Hepatocyte (in vitro differentiated cells): ENCODE data around the gene NSUN3. TPM values are rescaled to one million over a fixed set of nuclear protein-coding genes. Genes with fewer than 3 reads are reported as not detected.
A peak's percentile ranks its signal among the peaks of the same experiment; 100 is the strongest.

Experiments
- DNase-seq: peaks from one replicate; pipeline ENCODE4 v3.0.0-alpha.2; 2016; ENCODE audit warnings: low spot score
- H2AFZ ChIP-seq: fragments of 200-600 bp; sonication (generic); 2 replicates; pipeline ENCODE4 v1.6.0; 2016; ENCODE audit warnings: antibody characterized with exemption, mild to moderate bottlenecking
- H3K27ac ChIP-seq: fragments of 200-600 bp; sonication (generic); 2 replicates; pipeline ENCODE4 v1.5.1; 2016; ENCODE audit warnings: mild to moderate bottlenecking
- H3K27me3 ChIP-seq: fragments of 200-600 bp; sonication (generic); 2 replicates; pipeline ENCODE4 v1.6.1; 2016
- H3K36me3 ChIP-seq: fragments of 200-600 bp; sonication (generic); replicated peaks from 2 replicates; pipeline ENCODE4 v1.5.1; 2016; ENCODE audit warnings: low read depth; ENCODE audit not compliant: insufficient read depth
- H3K4me1 ChIP-seq: fragments of 200-600 bp; sonication (generic); 2 replicates; pipeline ENCODE4 v1.5.1; 2016; ENCODE audit warnings: mild to moderate bottlenecking, moderate library complexity; ENCODE audit not compliant: insufficient read depth
- H3K4me2 ChIP-seq: fragments of 200-600 bp; sonication (generic); 2 replicates; pipeline ENCODE4 v1.6.0; 2016
- H3K4me3 ChIP-seq: fragments of 200-600 bp; sonication (generic); 2 replicates; pipeline ENCODE4 v1.5.1; 2016; ENCODE audit warnings: mild to moderate bottlenecking
- H3K79me2 ChIP-seq: fragments of 200-600 bp; sonication (generic); 2 replicates; pipeline ENCODE4 v1.6.0; 2017; ENCODE audit warnings: mild to moderate bottlenecking
- H3K9me2 ChIP-seq: fragments of 200-600 bp; sonication (generic); replicated peaks from 2 replicates; pipeline ENCODE4 v1.6.0; 2017; ENCODE audit warnings: mild to moderate bottlenecking; ENCODE audit not compliant: insufficient read depth
- H3K9me3 ChIP-seq: fragments of 200-600 bp; sonication (generic); 2 replicates; pipeline ENCODE4 v1.5.1; 2016; ENCODE audit warnings: low read depth, mild to moderate bottlenecking
- H4K20me1 ChIP-seq: fragments of 200-600 bp; sonication (generic); 2 replicates; pipeline ENCODE4 v1.6.0; 2016; ENCODE audit warnings: mild to moderate bottlenecking; ENCODE audit not compliant: insufficient read depth, poor library complexity, severe bottlenecking
- CTCF ChIP-seq: fragments of 200-600 bp; sonication (generic); IDR thresholded peaks from 2 replicates; pipeline ENCODE4 v1.5.1; 2016; ENCODE audit warnings: antibody characterized with exemption, mild to moderate bottlenecking; ENCODE audit not compliant: poor library complexity
- EZH2 ChIP-seq: fragments of 200-600 bp; sonication (generic); IDR thresholded peaks from 2 replicates; pipeline ENCODE4 v1.6.1; 2016; ENCODE audit warnings: antibody characterized with exemption, mild to moderate bottlenecking, borderline replicate concordance
- EZH2phosphoT487 ChIP-seq: fragments of 200-600 bp; sonication (generic); IDR thresholded peaks from one replicate; pipeline ENCODE4 v1.6.1; 2018; ENCODE audit warnings: antibody characterized with exemption, mild to moderate bottlenecking, low read depth, moderate library complexity; ENCODE audit not compliant: unreplicated experiment, severe bottlenecking
- WGBS: methylation state at CpG from one replicate; pipeline ENCODE4 v1.1.6; 2016; ENCODE audit warnings: low lambda C conversion rate; ENCODE audit errors: missing lambda C conversion rate; 5-methylcytosine and 5-hydroxymethylcytosine counted together
- polyA plus RNA-seq: library from polyadenylated mRNA; unstranded; fragments of >200 nt; fragmentation: Nextera tagmentation; extraction: Ambion mirVana; gene quantifications from 2 replicates; pipeline ENCODE4 v1.2.1, GENCODE V29; 2016
- total RNA-seq: library from RNA; depleted of rRNA; stranded (reverse); fragments of >200 nt; gene quantifications from 2 replicates; pipeline ENCODE4 v1.2.3, GENCODE V29; 2014

Gene NSUN3
- 9.0 and 9.6 TPM in 2 replicates for total RNA-seq
- polyA plus RNA-seq: 4.5 and 5.6 TPM in 2 replicates

DNA sequence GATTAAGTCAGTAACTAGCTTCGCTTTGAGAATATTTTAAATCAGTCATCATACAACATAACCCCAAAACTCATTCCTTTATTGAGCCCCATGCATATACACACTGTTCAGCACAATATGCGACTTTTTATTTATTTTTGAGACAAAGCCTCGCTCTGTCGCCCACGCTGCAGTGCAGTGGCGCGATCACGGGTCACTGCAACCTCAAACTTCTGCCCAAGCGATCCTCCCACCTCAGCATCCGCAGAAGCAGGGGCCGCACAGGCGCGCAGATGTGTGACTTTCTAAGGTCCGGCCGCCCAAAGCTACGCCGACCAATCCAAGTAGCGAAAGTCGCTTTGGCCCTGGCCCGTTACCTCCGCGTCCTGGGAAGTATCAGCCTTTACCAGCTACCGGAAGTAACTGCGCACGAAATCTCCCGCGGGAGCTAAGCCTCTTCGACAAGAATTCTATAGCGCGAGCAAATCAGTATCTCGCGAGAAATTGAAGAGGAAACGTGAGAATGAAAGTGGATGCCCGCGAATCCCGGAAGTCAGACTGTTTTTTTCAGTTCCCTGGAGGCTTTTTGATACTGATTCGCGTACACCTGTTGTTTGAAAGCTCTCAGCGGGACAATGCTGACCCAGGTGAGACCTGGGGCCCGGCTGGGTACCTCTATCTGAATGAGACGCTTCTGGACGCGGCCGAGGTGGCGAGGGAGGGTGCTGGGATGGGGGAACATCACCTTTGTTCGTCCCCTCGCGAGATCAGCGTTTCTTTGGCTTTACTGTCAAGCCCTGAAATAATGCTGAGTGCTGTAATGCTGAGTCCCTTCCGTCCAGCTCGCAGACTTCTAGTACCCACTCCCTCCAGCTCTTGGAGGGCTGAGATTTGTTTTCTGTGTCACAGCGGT, at the start of gene NSUN3, which contains the start of gene DHFR2:
Gene NSUN3, plus strand, starts transcription at position 549 of the 892 bp plus-strand sequence. Its CDS starts 66 bp downstream, at position 615.
Gene DHFR2, minus strand, starts transcription at position 404 of the 892 bp plus-strand sequence. CDS start 1,405 bp downstream, outside the sequence.
- Histone ChIP-seq H3K36me3 (no peaks in the 10 kb centered on the region), H4K20me1 (no peaks in the 10 kb centered on the region), H3K4me2 (peak within 1 kb of the TSS; percentile 83), H3K27me3 (no peaks in the 10 kb centered on the region), H3K4me1 (peaks cover 4% of the 10 kb centered on the region), H3K9me2 (no peaks in the 10 kb centered on the region), H3K27ac (peak within 1 kb of the TSS; percentile 99), H3K79me2 (peaks cover 27% of the 10 kb centered on the region), H3K9me3 (no peaks in the 10 kb centered on the region), H3K4me3 (peak within 1 kb of the TSS; percentile 72), H2AFZ (peak within 1 kb of the TSS; percentile 90)
- 1% methylated on average over 51 of the region's 52 CpGs for WGBS
- TF ChIP-seq EZH2phosphoT487: no peak
- no peak for TF ChIP-seq EZH2
- no peak for TF ChIP-seq CTCF
- peak; percentile 95 for DNase-seq

GRCh38 chr3:94015025-94015424, 47.8 kb upstream of the NSUN3 start:
- Histone ChIP-seq H3K27ac (no peak overlapping the region), H3K79me2 (no peaks in the 10 kb centered on the region), H4K20me1 (no peaks in the 10 kb centered on the region), H3K4me3 (no peak overlapping the region), H3K9me2 (no peaks in the 10 kb centered on the region), H3K27me3 (no peaks in the 10 kb centered on the region), H3K36me3 (no peaks in the 10 kb centered on the region), H3K4me1 (no peaks in the 10 kb centered on the region), H3K4me2 (no peak overlapping the region), H3K9me3 (no peaks in the 10 kb centered on the region), H2AFZ (no peak overlapping the region)
- no peak for DNase-seq
- 79% methylated on average over 1 of the region's 1 CpG for WGBS
- TF ChIP-seq EZH2 (no peak), CTCF (no peak), EZH2phosphoT487 (no peak)

GRCh38 chr3:94019659-94020058, 43.2 kb upstream of the NSUN3 start:
- Histone ChIP-seq H3K9me2 (no peaks in the 10 kb centered on the region), H3K4me1 (no peaks in the 10 kb centered on the region), H3K27me3 (no peaks in the 10 kb centered on the region), H3K79me2 (no peaks in the 10 kb centered on the region), H3K36me3 (no peaks in the 10 kb centered on the region), H3K9me3 (no peaks in the 10 kb centered on the region), H3K4me3 (no peak overlapping the region), H4K20me1 (no peaks in the 10 kb centered on the region), H3K27ac (no peak overlapping the region), H2AFZ (no peak overlapping the region), H3K4me2 (no peak overlapping the region)
- 95% methylated on average over 2 of the region's 2 CpGs for WGBS
- DNase-seq: no peak
- TF ChIP-seq EZH2 (no peak), EZH2phosphoT487 (no peak), CTCF (no peak)
